ENCODE results near the gene RXRG. TPM values are rescaled to one million over a fixed set of nuclear protein-coding genes. Genes with fewer than 3 reads are reported as not detected.

RXRG gene
- polyA plus RNA-seq, 6 donors from 2014 or later, result not detected

DNA sequence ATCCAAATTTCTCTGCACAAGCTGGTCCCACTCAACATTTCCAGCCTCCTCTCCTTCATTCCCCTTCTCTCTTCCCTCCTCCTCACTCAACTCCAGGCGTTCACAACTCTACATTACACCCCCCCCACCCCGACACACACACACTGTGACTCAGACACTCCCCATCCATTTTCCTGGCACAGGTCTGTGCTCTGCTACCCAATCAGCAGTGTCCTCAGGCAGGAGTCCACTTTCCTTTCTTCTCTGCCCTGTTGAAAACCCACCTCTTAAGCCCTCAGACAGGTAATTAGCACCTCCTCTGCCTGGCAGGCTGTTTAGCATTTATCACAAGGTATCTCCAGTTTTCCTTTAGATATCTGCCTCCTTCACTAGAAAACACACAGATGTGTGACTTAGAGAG lies 79.6 kb downstream of the RXRG start:
- no peak overlapping the region for H3K27ac Mint-ChIP-seq
- peaks cover 72 to 73% (median 73%) of the 10 kb centered on the region in 3 donors for H3K27me3 Mint-ChIP-seq
- H3K36me3 Mint-ChIP-seq, result peaks cover 0 to 2% of the 10 kb centered on the region in 2 donors
- ATAC-seq (ENCODE audit: low read depth in 2 of 2), result no peak
- no peaks in the 10 kb centered on the region for H3K9me3 Mint-ChIP-seq
- no peak for DNase-seq
- no peaks in the 10 kb centered on the region for H3K4me1 Mint-ChIP-seq
- no peak overlapping the region for H3K4me3 Mint-ChIP-seq

GRCh38 chr1:165364568-165365133 lies 80.3 kb downstream of the RXRG start:
- H3K36me3 Mint-ChIP-seq, result no peaks in the 10 kb centered on the region
- H3K27me3 Mint-ChIP-seq, result peaks cover 73 to 74% (median 74%) of the 10 kb centered on the region in 3 donors
- H3K27ac Mint-ChIP-seq, result no peak overlapping the region
- no peaks in the 10 kb centered on the region for H3K4me1 Mint-ChIP-seq
- H3K4me3 Mint-ChIP-seq, result no peak overlapping the region
- no peaks in the 10 kb centered on the region for H3K9me3 Mint-ChIP-seq
- ATAC-seq (ENCODE audit: low read depth in 2 of 2) (no peak), DNase-seq (no peak)

- Mint-ChIP-seq H3K27ac (no peak overlapping the region), H3K4me1 (peaks cover 0 to 19% (median 10%) of the 10 kb centered on the region in 3 donors), H3K4me3 (no peak overlapping the region), H3K27me3 (peaks cover 69 to 92% (median 88%) of the 10 kb centered on the region in 3 donors), H3K9me3 (no peaks in the 10 kb centered on the region), H3K36me3 (no peaks in the 10 kb centered on the region)
- ATAC-seq (ENCODE audit: low read depth in 2 of 2) (no peak), DNase-seq (no peak)
Observed at GRCh38 chr1:165356876-165357275, 88.0 kb downstream of the RXRG start.

DNA sequence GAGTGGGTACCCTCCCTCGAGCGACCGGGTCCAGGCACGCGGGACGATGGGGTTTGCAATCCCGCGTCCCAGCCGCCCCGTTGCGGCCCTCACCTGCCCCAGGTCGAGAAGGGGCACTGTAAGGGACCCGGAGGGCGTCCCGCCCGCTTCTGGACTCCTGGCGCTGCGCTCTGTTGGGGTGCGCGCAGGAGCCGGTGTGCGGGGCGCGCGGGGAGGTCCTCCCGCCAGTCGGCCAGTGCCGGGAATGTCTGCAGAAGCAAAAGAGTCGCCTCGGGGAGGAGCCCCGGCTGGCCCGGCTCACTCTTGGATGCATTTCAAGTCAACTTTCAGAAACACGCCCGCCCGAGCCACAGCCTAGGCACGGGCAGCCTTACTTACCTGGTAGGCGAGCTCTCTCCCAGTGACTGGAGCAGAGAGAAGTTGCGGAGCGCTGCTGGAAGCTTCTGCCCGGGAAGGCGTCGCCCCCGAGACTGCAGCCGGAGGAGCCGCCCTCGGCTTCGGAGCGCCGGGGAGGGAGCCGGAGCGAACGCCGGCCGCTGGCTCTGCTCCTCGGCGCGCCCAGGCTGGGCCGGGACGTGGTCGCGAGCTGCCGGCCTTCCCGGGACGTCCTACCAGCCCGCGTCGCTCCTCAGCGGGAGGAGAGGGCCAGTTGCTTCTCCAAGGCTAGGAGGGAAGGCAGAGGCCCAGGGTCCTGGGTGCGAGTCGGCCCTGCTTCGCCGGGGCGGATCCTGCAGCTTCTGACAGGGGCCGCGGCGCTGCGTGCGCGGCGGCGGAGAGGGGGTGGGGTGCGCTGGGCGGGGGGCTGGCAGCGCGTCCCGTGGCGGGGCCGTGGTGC lies 88.7 kb downstream of the RXRG start, which contains the start of gene LMX1A:
TSS of gene LMX1A (minus strand) at position 739 of the 835 bp plus-strand sequence. CDS start 1,156 bp downstream, outside the sequence.
- Mint-ChIP-seq H3K27me3 (peaks cover 70 to 92% (median 89%) of the 10 kb centered on the region in 3 donors), H3K36me3 (no peaks in the 10 kb centered on the region), H3K27ac (peak within 1 kb of the TSS in 1 of 6 donors; percentile 27), H3K4me1 (peaks cover 0 to 19% (median 13%) of the 10 kb centered on the region in 3 donors), H3K4me3 (no peak within 1 kb of the TSS), H3K9me3 (no peaks in the 10 kb centered on the region)
- DNase-seq (no peak), ATAC-seq (ENCODE audit: low read depth in 2 of 2) (no peak)

DNA sequence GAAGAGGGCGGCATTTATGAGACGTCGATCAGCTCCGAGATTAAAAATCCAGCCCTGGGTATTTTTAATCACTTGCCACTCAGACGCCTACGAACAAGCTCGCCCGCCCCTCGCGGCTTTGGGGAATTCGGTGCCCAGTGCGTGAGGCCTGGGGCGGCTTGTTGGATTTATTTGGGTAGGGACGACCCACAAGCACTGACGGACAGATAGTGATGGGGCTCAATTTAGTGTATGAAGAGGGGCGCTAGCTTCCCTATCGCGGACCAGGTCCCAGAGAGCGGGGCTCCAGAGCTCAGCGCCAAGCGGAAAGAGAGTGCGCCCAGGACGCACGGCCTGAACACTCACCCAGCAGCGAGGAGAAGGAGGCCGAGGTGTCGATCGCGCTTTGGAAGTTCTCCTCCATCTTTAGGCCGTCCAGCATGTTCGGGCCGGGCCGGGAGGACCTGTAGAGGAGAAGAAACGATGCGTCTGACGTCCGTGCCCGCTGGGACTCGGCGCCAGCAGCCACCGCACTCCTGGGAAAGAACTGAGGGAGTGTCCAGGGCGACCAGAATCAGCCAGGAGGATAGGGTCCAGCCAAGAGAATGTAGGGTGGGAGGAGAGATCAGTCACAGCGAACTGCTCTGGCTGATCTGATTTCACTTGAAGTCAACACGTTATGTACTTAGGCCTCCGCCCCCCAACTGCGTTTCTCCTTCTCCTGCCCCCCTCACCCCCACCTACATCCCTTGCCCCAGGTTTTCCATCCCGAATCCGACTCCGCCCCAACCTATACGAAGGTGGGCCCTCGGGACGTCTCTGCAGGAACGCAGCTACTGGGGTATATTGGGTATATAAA lies 89.6 kb downstream of the RXRG start:
- ATAC-seq (ENCODE audit: low read depth in 2 of 2), result no peak
- Mint-ChIP-seq H3K36me3 (no peaks in the 10 kb centered on the region), H3K27ac (peak overlapping the region in 1 of 6 donors; percentile 27), H3K4me3 (peak overlapping the region in 1 of 8 donors; percentile 42), H3K27me3 (peaks cover 71 to 88% (median 87%) of the 10 kb centered on the region in 3 donors), H3K4me1 (peaks cover 0 to 19% (median 13%) of the 10 kb centered on the region in 3 donors), H3K9me3 (no peaks in the 10 kb centered on the region)
- no peak for DNase-seq

GRCh38 chr1:165354739-165355138 lies 90.2 kb downstream of the RXRG start:
- no peak overlapping the region for H3K4me3 Mint-ChIP-seq
- peaks cover 68 to 82% (median 81%) of the 10 kb centered on the region in 3 donors for H3K27me3 Mint-ChIP-seq
- H3K9me3 Mint-ChIP-seq, result no peaks in the 10 kb centered on the region
- H3K27ac Mint-ChIP-seq, result no peak overlapping the region
- ATAC-seq (ENCODE audit: low read depth in 2 of 2), result no peak
- no peaks in the 10 kb centered on the region for H3K36me3 Mint-ChIP-seq
- DNase-seq, result no peak
- peaks cover 0 to 19% (median 13%) of the 10 kb centered on the region in 3 donors for H3K4me1 Mint-ChIP-seq

DNA sequence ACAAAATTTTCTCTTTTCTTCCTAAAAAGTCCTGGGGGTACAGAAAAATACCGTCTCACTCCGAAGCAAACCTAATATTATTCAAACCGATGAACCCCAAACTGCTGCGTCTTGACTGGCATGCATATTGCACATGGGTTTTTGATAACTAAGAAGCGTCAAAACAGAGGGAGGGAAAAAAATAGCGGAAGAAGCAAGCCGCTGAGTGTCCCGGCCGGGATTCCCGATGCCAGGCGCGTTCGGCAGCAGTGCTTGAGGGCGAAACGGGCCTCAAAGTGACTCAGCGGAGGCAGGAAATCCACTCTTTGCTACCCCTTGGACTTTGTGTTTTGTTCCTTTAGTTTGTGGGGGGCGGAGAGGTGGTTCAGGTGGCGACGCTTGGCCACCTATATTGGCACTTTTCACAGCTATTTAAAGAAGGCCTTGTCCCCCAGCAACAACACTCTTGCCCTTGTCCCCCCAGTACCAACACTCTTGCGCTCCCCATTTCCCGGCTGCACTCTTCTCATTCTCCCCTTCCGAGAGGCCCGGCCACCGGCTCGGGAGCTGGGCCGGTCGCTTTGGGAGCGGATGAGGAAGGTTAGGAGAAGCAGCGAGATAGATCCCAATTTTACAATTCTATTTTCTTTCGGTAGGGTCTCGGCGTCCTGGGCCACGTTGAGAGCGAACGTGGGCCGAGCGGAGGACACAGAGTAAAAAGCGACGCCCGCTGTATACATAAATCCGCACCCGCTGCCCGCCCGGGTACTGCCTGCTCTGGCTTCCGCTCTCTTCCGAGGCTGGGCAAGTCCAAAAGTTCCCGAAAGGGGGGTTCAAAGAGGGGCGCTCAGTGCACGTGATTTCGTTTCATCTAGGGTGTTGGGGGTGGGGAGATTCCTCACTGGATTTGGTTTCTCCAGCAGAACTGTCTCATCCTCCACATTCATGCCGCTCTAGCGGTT lies 90.9 kb downstream of the RXRG start:
- no peak for ATAC-seq (ENCODE audit: low read depth in 2 of 2)
- peak overlapping the region in 1 of 6 donors; percentile 72 for H3K27ac Mint-ChIP-seq
- no peaks in the 10 kb centered on the region for H3K9me3 Mint-ChIP-seq
- peak overlapping the region in 3 of 8 donors; percentile 16 to 51 (median 22) for H3K4me3 Mint-ChIP-seq
- H3K36me3 Mint-ChIP-seq, result no peaks in the 10 kb centered on the region
- peaks cover 0 to 19% (median 13%) of the 10 kb centered on the region in 3 donors for H3K4me1 Mint-ChIP-seq
- peaks cover 67 to 79% (median 79%) of the 10 kb centered on the region in 3 donors for H3K27me3 Mint-ChIP-seq
- DNase-seq, result no peak

DNA sequence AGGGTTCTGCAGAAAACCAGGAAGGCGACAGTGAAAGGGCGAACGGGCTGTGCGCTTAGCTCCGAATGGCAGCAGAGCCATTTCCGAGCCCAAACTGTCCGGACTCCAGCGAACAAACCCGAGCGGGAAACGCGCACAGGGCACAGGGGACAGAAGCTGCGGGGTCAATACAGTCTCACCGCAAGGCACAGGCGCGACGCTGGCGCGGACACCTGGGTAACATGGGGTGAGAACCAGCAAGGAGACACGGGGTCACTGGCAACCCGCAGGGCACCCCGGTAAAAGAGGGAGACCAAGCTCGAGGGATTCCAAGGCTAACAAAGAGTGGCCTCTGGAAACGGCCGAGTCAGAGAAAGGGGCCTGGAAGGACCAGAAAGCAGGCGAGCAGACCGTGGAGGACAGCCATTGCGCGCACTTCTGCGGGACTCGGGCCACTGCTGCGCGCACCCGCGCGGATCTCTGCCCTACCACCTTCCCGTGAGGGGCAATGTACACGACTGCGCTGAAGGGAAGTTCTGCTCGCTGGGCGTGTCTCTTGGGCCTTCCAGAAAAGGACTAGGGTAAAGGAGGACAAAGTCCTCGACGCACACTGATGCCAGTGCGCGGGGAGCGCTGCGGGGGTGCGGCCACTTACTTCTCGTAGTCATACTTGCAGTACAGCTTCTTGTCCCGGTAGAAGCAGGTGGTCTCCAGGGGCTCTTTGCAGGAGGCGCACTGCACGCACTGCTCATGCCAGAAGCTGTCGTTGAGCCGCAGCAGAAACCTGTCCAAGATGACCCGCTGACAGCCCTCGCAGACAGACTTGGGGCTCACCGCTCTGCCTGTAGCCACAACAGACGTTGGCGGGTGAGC lies 92.3 kb downstream of the RXRG start:
- no peak overlapping the region for H3K27ac Mint-ChIP-seq
- H3K9me3 Mint-ChIP-seq, result no peaks in the 10 kb centered on the region
- DNase-seq (no peak), ATAC-seq (ENCODE audit: low read depth in 2 of 2) (no peak)
- H3K4me3 Mint-ChIP-seq, result no peak overlapping the region
- peaks cover 64 to 79% (median 75%) of the 10 kb centered on the region in 3 donors for H3K27me3 Mint-ChIP-seq
- no peaks in the 10 kb centered on the region for H3K36me3 Mint-ChIP-seq
- H3K4me1 Mint-ChIP-seq, result peaks cover 0 to 19% (median 13%) of the 10 kb centered on the region in 3 donors

DNA sequence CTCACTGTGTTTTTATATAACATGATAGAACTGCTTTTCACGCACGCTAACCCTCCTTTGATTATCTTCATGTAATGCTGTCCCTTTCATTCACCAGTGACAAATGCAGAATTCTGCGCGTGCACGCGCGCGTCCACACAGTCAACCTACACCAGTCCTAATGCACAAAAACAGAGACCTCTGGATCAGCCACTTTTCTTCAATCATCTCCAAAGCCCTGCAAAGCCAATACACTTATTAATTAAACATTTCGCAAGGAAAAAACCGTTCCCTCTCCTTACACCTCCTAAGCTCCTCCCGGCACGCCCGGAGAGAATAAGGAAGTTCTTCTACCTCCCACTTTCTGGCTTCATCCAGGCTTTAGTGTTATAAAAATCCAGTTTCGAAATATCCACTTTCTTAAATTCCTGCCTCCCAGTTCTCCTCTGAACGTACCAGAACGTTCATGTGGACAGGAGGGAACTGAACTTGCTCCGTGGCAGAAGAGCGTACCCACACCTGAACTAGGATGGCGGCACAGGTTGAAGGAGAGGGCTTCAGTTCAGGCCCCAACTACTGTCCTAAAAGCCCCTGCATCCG lies 93.0 kb downstream of the RXRG start:
- Mint-ChIP-seq H3K27me3 (peaks cover 64 to 79% (median 75%) of the 10 kb centered on the region in 3 donors), H3K36me3 (no peaks in the 10 kb centered on the region), H3K4me1 (peaks cover 0 to 17% (median 13%) of the 10 kb centered on the region in 3 donors), H3K4me3 (no peak overlapping the region), H3K27ac (no peak overlapping the region), H3K9me3 (no peaks in the 10 kb centered on the region)
- ATAC-seq (ENCODE audit: low read depth in 2 of 2), result no peak
- DNase-seq, result no peak
